Measurements from ENCODE around the gene PDS5B. TPM values are rescaled to one million over a fixed set of nuclear protein-coding genes. Genes with fewer than 3 reads are reported as not detected.

Gene PDS5B
- total RNA-seq, 2 experiments from 2014 or later: 51.3 to 75.7 TPM

- ATAC-seq: peak; percentile 55
- ChIA-PET CTCF (interaction anchor here (0.6 to 1.7 kb wide), 8 partner anchors 8 to 613 kb away, joined by 3 to 8 read pairs (median 4); partner anchors contain the start of gene PDS5B), POLR2A (interaction anchor here (0.6 to 0.7 kb wide), 2 partner anchors 30 to 89 kb away, joined by 3 to 4 read pairs; no protein-coding TSS in a partner anchor)
- intact Hi-C loops (cut with DNase I, micrococcal nuclease): loop anchor here (5.0 to 10.0 kb wide), 2 partner anchors 109 to 269 kb away; partner anchors contain the start of gene N4BP2L2 (in 1 of the 2)
- Mint-ChIP-seq H3K9me3 (ENCODE audit: low read depth) (no peaks in the 10 kb centered on the region), H3K27ac (peak overlapping the region; percentile 78), H3K36me3 (ENCODE audit: low read depth) (no peaks in the 10 kb centered on the region), H3K4me3 (no peak overlapping the region), H3K27me3 (no peaks in the 10 kb centered on the region), H3K4me1 (peaks cover 77% of the 10 kb centered on the region)
- peak; percentile 68 for DNase-seq
These were observed 59.6 kb downstream of the PDS5B start for GRCh38 chr13:32645854-32646253.

GRCh38 chr13:32647926-32648325, 61.7 kb downstream of the PDS5B start:
- peaks cover 67% of the 10 kb centered on the region for H3K4me1 Mint-ChIP-seq
- no peak overlapping the region for H3K27ac Mint-ChIP-seq
- intact Hi-C loops (cut with DNase I, micrococcal nuclease): loop anchor here (2.0 to 10.0 kb wide), 3 partner anchors 111 to 267 kb away; partner anchors contain the start of gene N4BP2L2 (in 1 of the 2)
- H3K4me3 Mint-ChIP-seq: no peak overlapping the region
- ATAC-seq (no peak), DNase-seq (peak; percentile 22)
- H3K36me3 Mint-ChIP-seq (ENCODE audit: low read depth): peaks cover 3% of the 10 kb centered on the region
- no peaks in the 10 kb centered on the region for H3K9me3 Mint-ChIP-seq (ENCODE audit: low read depth)
- CTCF ChIA-PET: interaction anchor here (1.0 to 6.2 kb wide), 5 partner anchors 7 to 177 kb away, joined by 3 to 63 read pairs (median 29); no protein-coding TSS in a partner anchor
- H3K27me3 Mint-ChIP-seq: no peaks in the 10 kb centered on the region
- POLR2A ChIA-PET: no interaction called here

GRCh38 chr13:32650705-32651311, 64.6 kb downstream of the PDS5B start:
- ChIA-PET POLR2A (interaction anchor here (0.6 to 1.6 kb wide), 6 partner anchors 8 to 136 kb away, joined by 3 to 6 read pairs (median 4); partner anchors contain the start of gene PDS5B), CTCF (interaction anchor here (0.5 to 6.2 kb wide), 36 partner anchors 10 to 1145 kb away, joined by 3 to 63 read pairs (median 4); partner anchors contain the start of gene PDS5B)
- peaks cover 4% of the 10 kb centered on the region for H3K9me3 Mint-ChIP-seq (ENCODE audit: low read depth)
- peak; percentile 80 for DNase-seq
- peaks cover 26% of the 10 kb centered on the region for H3K36me3 Mint-ChIP-seq (ENCODE audit: low read depth)
- H3K27me3 Mint-ChIP-seq: no peaks in the 10 kb centered on the region
- no peak overlapping the region for H3K4me3 Mint-ChIP-seq
- peak overlapping the region; percentile 72 for H3K27ac Mint-ChIP-seq
- intact Hi-C loops (cut with DNase I, micrococcal nuclease): loop anchor here (1.0 to 10.0 kb wide), 6 partner anchors 28 to 1074 kb away; partner anchors contain the start of genes KL (in 1 of the 2) and PDS5B (in 1 of the 2)
- H3K4me1 Mint-ChIP-seq: peaks cover 47% of the 10 kb centered on the region
- peak; percentile 90 for ATAC-seq

- Mint-ChIP-seq H3K27me3 (no peaks in the 10 kb centered on the region), H3K9me3 (ENCODE audit: low read depth) (peaks cover 4% of the 10 kb centered on the region), H3K36me3 (ENCODE audit: low read depth) (peaks cover 50% of the 10 kb centered on the region), H3K27ac (no peak overlapping the region), H3K4me3 (no peak overlapping the region), H3K4me1 (peaks cover 15% of the 10 kb centered on the region)
- ATAC-seq (no peak), DNase-seq (no peak)
- CTCF ChIA-PET: interaction anchor here (0.6 to 2.6 kb wide), 4 partner anchors 12 to 20 kb away, joined by 3 to 17 read pairs (median 4); no protein-coding TSS in a partner anchor
- intact Hi-C loops (cut with DNase I, micrococcal nuclease): loop anchor here (10.0 kb wide), 2 partner anchors 357 to 1067 kb away; partner anchors contain the start of gene KL (in 1 of the 2)
- POLR2A ChIA-PET: no interaction called here
These were observed 71.1 kb downstream of the PDS5B start for GRCh38 chr13:32657309-32657708.

GRCh38 chr13:32659736-32660135, 73.5 kb downstream of the PDS5B start:
- H3K4me1 Mint-ChIP-seq: peaks cover 15% of the 10 kb centered on the region
- ChIA-PET CTCF (interaction anchor here (1.8 to 3.1 kb wide), 4 partner anchors 9 to 17 kb away, joined by 3 to 24 read pairs (median 14); no protein-coding TSS in a partner anchor), POLR2A (no interaction called here)
- H3K27ac Mint-ChIP-seq: no peak overlapping the region
- no peak for DNase-seq
- no peak overlapping the region for H3K4me3 Mint-ChIP-seq
- H3K9me3 Mint-ChIP-seq (ENCODE audit: low read depth): peaks cover 3% of the 10 kb centered on the region
- H3K36me3 Mint-ChIP-seq (ENCODE audit: low read depth): peaks cover 33% of the 10 kb centered on the region
- no peak for ATAC-seq
- intact Hi-C loops (cut with DNase I, micrococcal nuclease): loop anchor here (10.0 kb wide), 2 partner anchors 355 to 1065 kb away; partner anchors contain the start of gene KL (in 1 of the 2)
- no peaks in the 10 kb centered on the region for H3K27me3 Mint-ChIP-seq

GRCh38 chr13:32660227-32660626, 74.0 kb downstream of the PDS5B start:
- DNase-seq: no peak
- Mint-ChIP-seq H3K27ac (no peak overlapping the region), H3K4me1 (peaks cover 13% of the 10 kb centered on the region), H3K9me3 (ENCODE audit: low read depth) (no peaks in the 10 kb centered on the region), H3K27me3 (no peaks in the 10 kb centered on the region), H3K4me3 (no peak overlapping the region), H3K36me3 (ENCODE audit: low read depth) (peaks cover 31% of the 10 kb centered on the region)
- ChIA-PET POLR2A (no interaction called here), CTCF (interaction anchor here (1.3 to 3.1 kb wide), 6 partner anchors 9 to 21 kb away, joined by 3 to 24 read pairs (median 6); no protein-coding TSS in a partner anchor)
- ATAC-seq: no peak
- intact Hi-C loops (cut with DNase I, micrococcal nuclease): no loop called here

- POLR2A ChIA-PET: no interaction called here
- intact Hi-C loops (cut with DNase I, micrococcal nuclease): no loop called here
These were observed 75.4 kb downstream of the PDS5B start for GRCh38 chr13:32661685-32662084.

GRCh38 chr13:32663660-32664059, 77.4 kb downstream of the PDS5B start:
- Mint-ChIP-seq H3K36me3 (ENCODE audit: low read depth) (peaks cover 23% of the 10 kb centered on the region), H3K4me1 (peaks cover 9% of the 10 kb centered on the region), H3K4me3 (no peak overlapping the region), H3K27ac (no peak overlapping the region), H3K9me3 (ENCODE audit: low read depth) (no peaks in the 10 kb centered on the region), H3K27me3 (no peaks in the 10 kb centered on the region)
- DNase-seq (no peak), ATAC-seq (no peak)
- intact Hi-C loops (cut with DNase I, micrococcal nuclease): no loop called here
- ChIA-PET POLR2A (no interaction called here), CTCF (interaction anchor here (2.5 kb wide), 1 partner anchor 13 kb away, joined by 14 read pairs; no protein-coding TSS in a partner anchor)

More at GRCh38 chr13:32661685-32662084, 75.4 kb downstream of the PDS5B start:
- ATAC-seq: no peak
- H3K4me1 Mint-ChIP-seq: peaks cover 13% of the 10 kb centered on the region
- no peak overlapping the region for H3K27ac Mint-ChIP-seq
- CTCF ChIA-PET: interaction anchor here (0.6 to 3.1 kb wide), 8 partner anchors 8 to 1764 kb away, joined by 3 to 24 read pairs (median 4); no protein-coding TSS in a partner anchor
- H3K27me3 Mint-ChIP-seq: no peaks in the 10 kb centered on the region
- no peaks in the 10 kb centered on the region for H3K9me3 Mint-ChIP-seq (ENCODE audit: low read depth)
- no peak overlapping the region for H3K4me3 Mint-ChIP-seq
- H3K36me3 Mint-ChIP-seq (ENCODE audit: low read depth): peaks cover 26% of the 10 kb centered on the region
- no peak for DNase-seq

- H3K36me3 Mint-ChIP-seq (ENCODE audit: low read depth): peaks cover 25% of the 10 kb centered on the region
- CTCF ChIA-PET: interaction anchor here (0.6 to 4.5 kb wide), 4 partner anchors 17 to 185 kb away, joined by 3 to 29 read pairs (median 12); no protein-coding TSS in a partner anchor
These were observed 80.8 kb downstream of the PDS5B start for GRCh38 chr13:32666990-32667571.

GRCh38 chr13:32669030-32669646, 82.9 kb downstream of the PDS5B start:
- DNase-seq (peak; percentile 12), ATAC-seq (peak; percentile 60)
- intact Hi-C loops (cut with DNase I, micrococcal nuclease): loop anchor here (1.0 kb wide), 1 partner anchor 83 kb away; the partner anchor contains the start of gene PDS5B (in 2 of the 2)
- POLR2A ChIA-PET: interaction anchor here (0.6 to 0.7 kb wide), 4 partner anchors 83 to 476 kb away, joined by 3 to 6 read pairs (median 4); no protein-coding TSS in a partner anchor
- CTCF ChIA-PET: interaction anchor here (0.6 to 4.5 kb wide), 30 partner anchors 8 to 1712 kb away, joined by 3 to 29 read pairs (median 4); partner anchors contain the start of gene PDS5B
- H3K27me3 Mint-ChIP-seq: no peaks in the 10 kb centered on the region
- peaks cover 39% of the 10 kb centered on the region for H3K36me3 Mint-ChIP-seq (ENCODE audit: low read depth)
- H3K9me3 Mint-ChIP-seq (ENCODE audit: low read depth): no peaks in the 10 kb centered on the region
- H3K4me1 Mint-ChIP-seq: peaks cover 9% of the 10 kb centered on the region
- H3K27ac Mint-ChIP-seq: no peak overlapping the region
- no peak overlapping the region for H3K4me3 Mint-ChIP-seq

More at GRCh38 chr13:32666990-32667571, 80.8 kb downstream of the PDS5B start:
- no peak for DNase-seq
- peaks cover 9% of the 10 kb centered on the region for H3K4me1 Mint-ChIP-seq
- no peak overlapping the region for H3K4me3 Mint-ChIP-seq
- POLR2A ChIA-PET: no interaction called here
- H3K9me3 Mint-ChIP-seq (ENCODE audit: low read depth): no peaks in the 10 kb centered on the region
- no peak for ATAC-seq
- H3K27me3 Mint-ChIP-seq: no peaks in the 10 kb centered on the region
- H3K27ac Mint-ChIP-seq: no peak overlapping the region
- intact Hi-C loops (cut with DNase I, micrococcal nuclease): no loop called here

Data from activated CD4-positive, alpha-beta T cell treated with anti-CD3 and anti-CD28 coated beads for 36 hours (primary cell).